Superior temporal gyrus (tissue), 1 donor: ENCODE measurements around the gene POC1A.
A peak's percentile ranks its signal among the peaks of the same experiment; 100 is the strongest.

ENCODE experiments used
- DNase-seq: peaks from one replicate; pipeline ENCODE4 v3.0.0-alpha.2; 2016; ENCODE audit errors: extremely low spot score

POC1A gene

DNA sequence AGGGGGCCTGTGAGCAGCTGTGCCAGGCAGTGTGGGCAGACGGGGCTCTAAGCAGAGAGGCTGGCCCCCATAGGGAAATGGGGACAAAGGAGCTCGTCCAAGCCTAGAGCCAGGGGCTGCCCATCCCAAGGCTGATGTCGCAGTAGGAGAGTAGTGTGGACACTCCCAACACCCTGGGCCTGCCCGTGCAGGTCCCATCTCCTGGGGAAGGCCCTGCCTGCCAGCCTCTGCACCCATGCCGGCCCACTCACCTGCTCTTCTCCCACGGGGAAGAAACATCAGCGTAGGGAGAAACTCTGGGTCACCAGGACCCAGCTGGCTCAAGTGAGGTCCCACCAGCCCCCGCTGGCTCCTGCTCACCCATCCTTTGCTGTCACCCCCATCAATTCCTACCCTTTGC is 87.2 kb downstream of the POC1A start:
- no peak for DNase-seq

- no peak for DNase-seq
Measured at GRCh38 chr3:52065264-52065756, 88.9 kb downstream of the POC1A start.

DNA sequence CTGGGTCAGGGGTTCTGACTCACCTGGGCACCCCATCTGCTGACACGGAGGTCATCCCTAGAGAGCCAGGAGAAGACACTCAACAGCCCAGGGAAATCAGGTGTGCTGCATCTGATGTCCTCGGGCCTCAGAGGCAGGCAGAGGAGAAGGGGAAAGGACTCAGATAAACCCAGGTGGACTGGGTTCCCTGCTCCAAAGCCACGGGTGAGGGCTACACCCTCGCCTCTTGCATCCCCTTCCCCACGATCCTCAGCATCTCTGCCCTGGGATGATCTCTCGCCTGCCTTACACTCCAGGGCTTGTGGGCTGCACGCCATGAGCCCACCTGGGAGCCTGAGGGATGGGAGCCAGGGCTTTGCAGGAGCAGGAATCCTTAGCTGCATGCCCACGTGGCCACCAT is 89.7 kb downstream of the POC1A start:
- no peak for DNase-seq

GRCh38 chr3:52063026-52063723 is 91.0 kb downstream of the POC1A start:
- DNase-seq, result no peak

GRCh38 chr3:52062505-52062904 is 91.7 kb downstream of the POC1A start:
- no peak for DNase-seq

GRCh38 chr3:52061121-52061910 is 92.9 kb downstream of the POC1A start:
- no peak for DNase-seq

DNA sequence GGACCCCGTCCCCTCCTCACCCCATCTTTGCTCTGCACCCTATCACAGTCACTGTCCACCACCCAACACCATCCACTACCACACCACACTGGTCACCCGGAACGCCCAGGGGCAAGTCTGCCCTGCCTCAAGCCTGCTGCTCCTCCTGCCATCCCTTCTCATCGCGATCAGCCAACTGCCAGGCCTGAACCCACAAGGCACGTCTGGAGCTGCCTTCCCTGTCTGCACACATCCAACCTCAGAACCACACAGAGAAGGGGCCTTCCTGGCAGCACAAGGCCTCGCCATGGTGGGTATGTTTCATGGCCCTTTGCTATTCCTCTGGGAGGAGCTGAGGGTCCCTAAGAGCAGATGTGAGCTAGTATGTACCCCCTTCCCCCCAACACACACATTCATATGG is 94.4 kb downstream of the POC1A start:
- DNase-seq, result no peak

DNA sequence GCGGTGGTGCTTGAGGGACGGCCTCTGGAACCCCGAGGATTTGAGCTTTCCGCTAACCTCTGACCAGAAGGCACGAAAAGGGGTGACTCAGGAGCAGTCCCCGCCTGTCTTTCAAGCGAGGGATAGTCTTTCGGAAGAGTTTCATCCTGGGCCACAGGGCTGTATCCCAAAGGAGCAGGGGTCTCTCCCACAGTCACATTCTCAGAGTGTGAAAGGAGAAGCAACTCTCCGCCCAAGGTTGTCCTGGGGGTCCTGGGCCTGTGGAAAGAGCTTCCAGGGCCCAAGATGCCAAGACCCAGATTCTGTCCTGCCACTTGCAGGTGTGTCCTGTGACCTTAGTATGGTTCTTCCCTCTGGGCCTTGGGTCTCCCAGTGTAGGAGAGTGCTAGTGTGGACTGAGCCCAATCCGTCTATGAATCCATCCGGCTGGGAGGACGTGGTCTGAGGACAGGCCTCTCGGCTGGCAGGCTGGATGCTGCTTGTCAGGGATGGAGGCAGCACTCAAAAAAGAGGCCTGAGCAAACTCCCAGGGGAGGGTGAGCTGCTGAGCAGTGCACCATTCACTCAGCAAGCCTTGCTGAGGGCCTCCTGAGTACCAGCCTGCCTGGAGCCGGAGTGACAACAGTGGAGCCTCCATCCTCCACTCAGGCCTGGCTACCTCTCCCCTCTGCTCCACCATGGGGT is 96.3 kb downstream of the POC1A start:
- DNase-seq, result no peak

- peak; percentile 100 for DNase-seq
Measured at GRCh38 chr3:52056968-52057811, 97.0 kb downstream of the POC1A start.

DNA sequence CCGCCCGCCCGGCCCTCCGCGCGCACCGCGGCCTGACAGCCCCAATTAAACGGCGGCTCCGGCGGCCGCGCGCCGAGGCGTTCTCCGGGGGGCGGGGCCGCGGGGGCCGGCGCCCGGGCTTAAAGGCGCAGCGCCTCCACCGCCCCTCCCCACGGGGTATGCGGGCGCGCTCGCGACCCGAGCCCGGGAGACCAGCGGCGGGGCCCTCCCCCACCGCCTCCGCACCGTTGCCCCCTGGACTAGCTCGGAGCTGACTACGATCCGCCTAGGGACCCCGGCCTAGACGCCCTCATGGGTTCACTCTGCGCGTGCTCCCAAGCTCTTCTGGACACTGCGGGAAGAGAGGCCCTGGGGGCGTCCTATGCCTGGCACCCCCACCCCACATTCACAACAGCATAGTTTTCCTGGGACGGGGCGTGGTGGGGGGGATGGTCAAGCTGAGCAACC is 97.7 kb downstream of the POC1A start, which contains the start of gene DUSP7:
DUSP7 (minus strand) TSS at position 51 of the 447 bp plus-strand sequence. CDS start 205 bp downstream, outside the sequence.
- peak; percentile 79 for DNase-seq

GRCh38 chr3:52055537-52056351 is 98.5 kb downstream of the POC1A start:
- no peak for DNase-seq

DNA sequence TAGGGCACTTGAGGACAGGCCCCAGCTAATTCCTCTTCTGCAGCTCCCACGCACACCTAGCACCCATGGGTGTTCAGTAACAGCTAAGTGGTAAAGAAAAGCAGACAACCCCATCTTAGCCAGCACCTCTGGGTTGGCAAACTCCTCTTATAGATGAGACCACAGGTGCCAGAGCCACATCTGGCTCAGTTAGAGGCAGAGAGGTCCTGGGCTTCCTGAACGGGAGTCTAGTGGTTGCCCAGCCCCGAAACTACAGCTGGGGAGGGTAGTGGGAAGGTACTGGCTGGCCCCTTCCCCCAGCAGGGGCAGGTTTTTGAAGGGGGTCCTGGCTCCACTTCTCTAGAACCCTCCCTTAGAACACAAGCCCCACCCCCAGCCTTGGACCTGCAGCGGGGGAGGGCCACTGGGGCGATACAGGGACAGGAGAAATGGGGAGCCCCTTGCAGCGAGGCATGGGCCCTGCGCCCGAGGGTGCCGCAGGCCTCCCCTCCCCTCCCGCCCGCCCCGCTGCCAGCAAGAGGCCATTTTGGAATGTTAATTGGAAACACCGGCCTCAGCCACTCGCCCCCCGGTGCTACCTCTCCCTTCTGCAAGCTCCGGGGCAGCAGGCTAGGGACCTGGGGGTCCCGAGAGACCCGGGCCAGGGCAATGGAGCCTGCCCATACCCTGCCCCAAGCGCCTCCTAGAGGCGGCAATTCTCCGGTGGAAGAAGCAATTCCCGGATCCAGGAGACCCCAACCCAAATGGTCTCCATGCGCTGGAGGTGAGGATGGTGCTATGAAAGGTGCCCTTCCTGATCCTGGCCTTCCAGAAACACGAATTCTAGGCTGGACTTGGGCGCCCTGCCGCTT is 99.3 kb downstream of the POC1A start:
- DNase-seq, result no peak

GRCh38 chr3:52053307-52054304 is 100.6 kb downstream of the POC1A start:
- peak; percentile 78 for DNase-seq

GRCh38 chr3:52052831-52053306 is 101.4 kb downstream of the POC1A start:
- DNase-seq, result peak; percentile 83

DNA sequence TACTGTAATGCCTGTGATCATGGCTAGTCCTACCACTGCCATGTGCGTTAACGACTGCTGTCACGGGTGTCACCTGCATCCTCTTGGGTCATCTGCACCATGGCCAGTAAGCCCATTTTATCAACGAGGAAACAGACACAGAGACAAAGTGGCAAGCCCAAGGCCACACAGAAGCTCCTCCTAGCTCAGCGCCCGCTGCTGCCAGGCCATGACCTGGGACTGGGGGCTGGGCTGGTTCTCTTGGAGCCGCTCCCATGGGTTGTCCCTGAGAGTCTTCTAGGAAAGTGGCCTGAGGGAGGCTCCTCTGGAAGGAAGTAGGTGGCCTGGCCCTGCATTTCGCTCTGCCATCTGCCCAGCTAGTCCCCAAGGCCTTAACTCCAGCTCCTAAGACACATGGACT is 102.8 kb downstream of the POC1A start:
- DNase-seq, result no peak

GRCh38 chr3:52050571-52050970 is 103.7 kb downstream of the POC1A start:
- DNase-seq, result no peak

GRCh38 chr3:52049503-52049902 is 104.7 kb downstream of the POC1A start:
- no peak for DNase-seq

DNA sequence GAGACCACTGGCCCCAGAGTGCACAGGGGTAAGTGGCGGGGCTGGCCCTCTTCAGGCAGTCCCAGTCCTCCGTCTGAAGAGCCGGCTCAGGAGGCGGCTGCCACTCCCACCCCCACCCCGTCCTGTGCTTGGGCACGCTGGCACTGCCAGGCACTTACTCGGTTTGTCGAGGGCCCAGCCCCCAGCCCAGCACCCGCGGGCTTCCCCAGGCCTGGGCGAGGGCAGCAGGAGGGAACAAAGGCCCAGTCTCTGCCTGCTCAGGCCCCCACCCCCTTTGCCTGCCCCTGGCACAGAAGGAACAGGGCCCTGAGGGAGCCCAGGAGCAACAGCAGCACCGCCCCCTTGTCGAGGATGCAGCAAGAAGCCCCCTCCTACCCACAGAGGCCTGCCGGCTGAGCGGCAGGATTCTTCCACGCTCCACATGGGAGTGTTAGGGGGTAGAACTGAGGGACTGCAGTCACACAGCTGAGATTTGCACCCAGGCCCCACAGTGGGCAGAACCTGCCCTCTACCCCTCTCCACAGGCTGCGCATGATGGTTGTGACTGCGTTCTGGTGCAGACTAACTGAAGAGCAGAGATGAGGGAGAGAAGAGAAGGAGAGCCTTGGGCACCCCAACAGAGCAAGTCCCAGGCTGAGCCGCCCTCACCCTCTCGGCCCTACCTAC is 106.8 kb downstream of the POC1A start:
- DNase-seq, result peak; percentile 89
